LNCAP (cell line): ENCODE measurements around the gene ELOVL6.

ENCODE experiments used
- CTCF ChIP-seq: fragments of 450-650 bp; IDR thresholded peaks from 2 replicates; pipeline ENCODE4 v1.5.1; 2017; ENCODE audit warnings: mild to moderate bottlenecking

The ELOVL6 gene

GRCh38 chr4:110152386-110152785 lies 46.0 kb downstream of the ELOVL6 start:
- TF ChIP-seq CTCF: no peak

DNA sequence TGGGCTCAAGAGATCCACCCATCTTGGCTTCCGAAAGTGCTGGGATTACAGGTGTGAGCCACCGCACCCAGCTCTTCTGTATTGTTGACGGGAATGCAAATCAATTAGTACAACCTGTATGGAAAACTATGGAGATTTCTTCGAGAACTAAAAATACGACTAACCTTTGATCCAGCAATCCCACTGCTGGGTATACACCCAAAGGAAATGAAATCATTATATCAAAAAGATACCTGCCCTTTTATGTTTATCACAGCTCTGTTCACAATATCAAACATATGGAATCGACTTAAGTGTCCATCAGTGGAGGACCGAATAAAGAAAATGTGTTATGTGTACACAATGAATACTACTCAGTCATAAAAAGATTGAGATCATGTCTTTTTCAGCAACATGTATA lies 49.3 kb downstream of the ELOVL6 start:
- TF ChIP-seq CTCF: no peak

DNA sequence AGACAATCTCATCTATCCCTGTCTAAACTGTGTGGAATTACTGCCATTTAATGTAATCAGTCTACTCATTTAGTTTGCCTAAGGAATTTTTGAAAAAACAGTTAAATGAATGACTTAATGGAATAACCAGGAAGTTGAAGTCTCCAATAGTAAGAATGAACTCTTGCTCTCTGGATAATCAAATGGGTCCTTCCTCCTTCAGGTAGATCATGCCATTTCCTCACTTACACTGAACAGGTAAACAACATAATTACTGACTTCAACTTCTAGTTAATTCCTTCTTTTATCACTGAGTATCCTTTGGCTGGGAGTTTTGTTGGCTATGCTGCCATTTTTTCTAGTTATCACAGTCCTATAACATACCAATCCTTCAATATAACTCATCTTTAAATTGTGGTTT lies 56.0 kb downstream of the ELOVL6 start:
- no peak for TF ChIP-seq CTCF

DNA sequence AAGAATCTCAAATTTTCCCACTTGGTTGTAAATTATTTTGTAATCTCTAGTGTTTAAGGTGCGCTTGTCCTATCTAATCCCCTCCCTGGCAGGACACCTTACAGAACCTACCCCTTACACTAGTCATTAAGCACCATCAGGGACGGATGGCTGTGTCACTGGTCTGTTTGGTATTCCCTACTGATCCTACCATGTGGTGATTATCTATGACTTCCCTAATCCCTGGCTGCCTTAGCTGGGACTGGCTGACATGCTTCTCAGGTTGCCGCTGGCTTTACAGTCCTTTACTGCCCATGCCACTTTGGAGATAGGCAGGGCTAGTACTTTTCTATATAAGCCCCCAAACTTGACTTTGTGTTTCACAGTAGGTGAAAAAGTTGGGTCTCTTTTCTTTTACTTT lies 58.6 kb downstream of the ELOVL6 start:
- TF ChIP-seq CTCF: no peak

DNA sequence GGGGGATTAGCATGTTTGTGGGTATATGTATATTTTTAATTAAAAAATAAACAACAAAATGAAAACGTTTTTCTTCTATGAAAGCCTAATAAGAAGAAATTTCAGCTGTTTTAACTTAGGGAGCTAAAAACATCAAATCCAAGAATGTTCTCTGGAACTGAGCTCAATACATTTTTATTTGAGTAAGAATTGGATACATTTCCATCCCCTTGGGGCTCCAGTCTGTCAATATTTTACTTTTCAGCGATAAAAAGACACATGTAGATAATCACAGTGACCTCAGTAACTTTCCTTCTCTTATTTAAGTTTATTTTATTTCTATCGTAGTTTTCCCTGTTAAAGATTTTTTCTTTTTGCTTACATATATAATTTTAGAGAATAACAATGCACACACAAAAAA lies 59.3 kb downstream of the ELOVL6 start:
- TF ChIP-seq CTCF: no peak

DNA sequence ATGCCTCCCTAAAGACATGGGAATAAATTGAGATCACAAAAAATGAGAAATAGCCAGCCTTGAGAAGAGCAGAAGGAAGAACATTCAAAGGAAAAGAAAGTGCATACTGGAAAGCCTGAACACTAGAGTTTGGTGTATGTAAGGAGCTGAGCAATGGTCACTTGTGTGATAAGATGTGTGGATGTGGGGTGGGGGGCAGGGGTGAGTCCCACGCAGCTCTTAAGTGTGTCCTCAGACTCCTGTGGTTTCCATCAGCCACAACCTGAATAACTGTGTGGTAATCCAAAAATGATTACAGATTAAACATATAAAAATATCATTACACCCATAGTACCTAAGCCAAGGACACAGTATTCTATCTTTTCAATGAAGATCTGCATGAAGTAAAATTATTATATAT lies 59.9 kb downstream of the ELOVL6 start:
- no peak for TF ChIP-seq CTCF

GRCh38 chr4:110137829-110138228 lies 60.6 kb downstream of the ELOVL6 start:
- no peak for TF ChIP-seq CTCF

DNA sequence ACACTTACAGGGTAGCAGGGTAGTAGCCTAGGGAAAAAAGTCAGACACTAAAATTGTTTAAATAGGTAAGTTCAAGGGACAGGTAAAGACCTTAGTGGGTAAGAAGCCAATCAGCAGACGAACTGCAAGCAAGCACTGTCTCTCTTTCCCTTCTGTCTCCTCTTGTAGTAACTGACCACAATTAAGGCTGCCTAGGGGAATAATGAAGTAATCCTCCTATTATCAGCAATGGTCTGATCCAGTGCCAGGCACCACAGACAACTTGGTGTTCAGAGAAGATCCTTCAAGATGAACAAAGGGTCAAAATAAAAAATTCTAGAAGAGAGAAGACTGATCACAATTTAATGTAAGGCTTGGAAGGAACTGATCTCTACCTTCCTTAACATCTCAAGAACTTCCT lies 62.9 kb downstream of the ELOVL6 start:
- no peak for TF ChIP-seq CTCF
